K562 (cell line): ENCODE data around the gene SMCO1. TPM values are rescaled to one million over a fixed set of nuclear protein-coding genes. Genes with fewer than 3 reads are reported as not detected.

Source experiments
- ARID3B ChIP-seq: fragments of 250-450 bp; sonication (Bioruptor Pico); IDR thresholded peaks from 2 replicates; pipeline ENCODE4 v1.4.0; 2020; ENCODE audit warnings: borderline replicate concordance
- HIVEP1 ChIP-seq: fragments of 250-450 bp; sonication (Bioruptor Pico); IDR thresholded peaks from 2 replicates; pipeline ENCODE4 v1.4.0; 2020; ENCODE audit warnings: mild to moderate bottlenecking
- KDM4B ChIP-seq, 2 experiments: fragments of 450-650 bp in 1 of 2; sonication (generic) in 1 of 2; IDR thresholded peaks; 2 replicates each; pipeline ENCODE4 v1.6.1; 2016 to 2017; ENCODE audit warnings: borderline replicate concordance in 2 of 2, antibody characterized with exemption in 1 of 2, low read depth in 1 of 2, mild to moderate bottlenecking in 1 of 2
- SMAD1 ChIP-seq: fragments of 150-350 bp; IDR thresholded peaks from 2 replicates; pipeline ENCODE4 v1.6.1; 2014; ENCODE audit warnings: low read length, low read depth; ENCODE audit not compliant: partially characterized antibody
- SNIP1 ChIP-seq: fragments of 450-650 bp; IDR thresholded peaks from 2 replicates; pipeline ENCODE4 v1.7.1; 2017; ENCODE audit warnings: low read depth, mild to moderate bottlenecking
- STAT5B ChIP-seq: fragments of 250-450 bp; sonication (Bioruptor Pico); IDR thresholded peaks from 2 replicates; pipeline ENCODE4 v1.8.0; 2021; ENCODE audit warnings: mild to moderate bottlenecking, inconsistent platforms
- ZBTB43 ChIP-seq: sonication (generic); formaldehyde crosslinking; IDR thresholded peaks from 2 replicates; pipeline ENCODE4 v1.8.0; 2023; ENCODE audit warnings: mild to moderate bottlenecking, missing genetic modification reagents
- ZBTB7A ChIP-seq: IDR thresholded peaks from 2 replicates; pipeline ENCODE4 v1.6.1; 2011; ENCODE audit warnings: low read depth, mild to moderate bottlenecking, low read length, moderate library complexity, borderline replicate concordance; ENCODE audit not compliant: control insufficient read depth
- ZZZ3 ChIP-seq: fragments of 450-650 bp; IDR thresholded peaks from 2 replicates; pipeline ENCODE4 v1.6.1; 2016; ENCODE audit warnings: antibody characterized with exemption, mild to moderate bottlenecking, moderate library complexity
- polyA plus RNA-seq, 8 experiments: library from polyadenylated mRNA; depleted of rRNA in 4 of 8; stranded (reverse) in 5 of 8; unstranded in 3 of 8; fragments of >200 nt; fragmentation: Nextera tagmentation in 2 of 8; fragmentation: Illumina TruSeq in 1 of 8; extraction: Ambion mirVana in 2 of 8; extraction: Trizol in 1 of 8; gene quantifications; 2 replicates each; pipeline versions ENCODE4 v1.2.1 to v1.2.3, GENCODE V29; 2011 to 2014; ENCODE audit warnings: inconsistent platforms in 1 of 8, missing spikeins in 1 of 8
- total RNA-seq, 7 experiments: library from RNA; depleted of rRNA in 6 of 7; stranded (reverse); fragments of >200 nt in 6 of 7; fragmentation: Illumina TruSeq in 2 of 7; extraction: Trizol in 2 of 7; gene quantifications; 2 replicates each; pipeline versions ENCODE4 v1.2.1 to v1.2.3, GENCODE V29; 2011 to 2021; ENCODE audit warnings: low replicate concordance in 1 of 7
- TF ChIP-seq, protein P1 (sequence below): fragments of 250-450 bp; sonication (Bioruptor Pico); IDR thresholded peaks from 2 replicates; pipeline ENCODE4 v1.4.0; 2020
- TF ChIP-seq, protein P2 (sequence below): sonication (generic); formaldehyde crosslinking; IDR thresholded peaks from 2 replicates; pipeline ENCODE4 v1.8.0; 2022; ENCODE audit warnings: mild to moderate bottlenecking, missing genetic modification reagents
- TF ChIP-seq, protein P3 (sequence below): fragments of 250-450 bp; sonication (Bioruptor Pico); IDR thresholded peaks from 2 replicates; pipeline ENCODE4 v1.8.0; 2021; ENCODE audit warnings: mild to moderate bottlenecking, moderate library complexity

The SMCO1 gene
- total and polyA plus RNA-seq, 9 of the 15 experiments (the other 6 are each of a cell fraction or from before 2014, with no cell fraction given): 0.05 to 0.35 (median 0.12) TPM; not detected in 5

GRCh38 chr3:196528639-196529233 is 13.6 kb upstream of the SMCO1 start (continued):
- TF ChIP-seq, protein P1, sequence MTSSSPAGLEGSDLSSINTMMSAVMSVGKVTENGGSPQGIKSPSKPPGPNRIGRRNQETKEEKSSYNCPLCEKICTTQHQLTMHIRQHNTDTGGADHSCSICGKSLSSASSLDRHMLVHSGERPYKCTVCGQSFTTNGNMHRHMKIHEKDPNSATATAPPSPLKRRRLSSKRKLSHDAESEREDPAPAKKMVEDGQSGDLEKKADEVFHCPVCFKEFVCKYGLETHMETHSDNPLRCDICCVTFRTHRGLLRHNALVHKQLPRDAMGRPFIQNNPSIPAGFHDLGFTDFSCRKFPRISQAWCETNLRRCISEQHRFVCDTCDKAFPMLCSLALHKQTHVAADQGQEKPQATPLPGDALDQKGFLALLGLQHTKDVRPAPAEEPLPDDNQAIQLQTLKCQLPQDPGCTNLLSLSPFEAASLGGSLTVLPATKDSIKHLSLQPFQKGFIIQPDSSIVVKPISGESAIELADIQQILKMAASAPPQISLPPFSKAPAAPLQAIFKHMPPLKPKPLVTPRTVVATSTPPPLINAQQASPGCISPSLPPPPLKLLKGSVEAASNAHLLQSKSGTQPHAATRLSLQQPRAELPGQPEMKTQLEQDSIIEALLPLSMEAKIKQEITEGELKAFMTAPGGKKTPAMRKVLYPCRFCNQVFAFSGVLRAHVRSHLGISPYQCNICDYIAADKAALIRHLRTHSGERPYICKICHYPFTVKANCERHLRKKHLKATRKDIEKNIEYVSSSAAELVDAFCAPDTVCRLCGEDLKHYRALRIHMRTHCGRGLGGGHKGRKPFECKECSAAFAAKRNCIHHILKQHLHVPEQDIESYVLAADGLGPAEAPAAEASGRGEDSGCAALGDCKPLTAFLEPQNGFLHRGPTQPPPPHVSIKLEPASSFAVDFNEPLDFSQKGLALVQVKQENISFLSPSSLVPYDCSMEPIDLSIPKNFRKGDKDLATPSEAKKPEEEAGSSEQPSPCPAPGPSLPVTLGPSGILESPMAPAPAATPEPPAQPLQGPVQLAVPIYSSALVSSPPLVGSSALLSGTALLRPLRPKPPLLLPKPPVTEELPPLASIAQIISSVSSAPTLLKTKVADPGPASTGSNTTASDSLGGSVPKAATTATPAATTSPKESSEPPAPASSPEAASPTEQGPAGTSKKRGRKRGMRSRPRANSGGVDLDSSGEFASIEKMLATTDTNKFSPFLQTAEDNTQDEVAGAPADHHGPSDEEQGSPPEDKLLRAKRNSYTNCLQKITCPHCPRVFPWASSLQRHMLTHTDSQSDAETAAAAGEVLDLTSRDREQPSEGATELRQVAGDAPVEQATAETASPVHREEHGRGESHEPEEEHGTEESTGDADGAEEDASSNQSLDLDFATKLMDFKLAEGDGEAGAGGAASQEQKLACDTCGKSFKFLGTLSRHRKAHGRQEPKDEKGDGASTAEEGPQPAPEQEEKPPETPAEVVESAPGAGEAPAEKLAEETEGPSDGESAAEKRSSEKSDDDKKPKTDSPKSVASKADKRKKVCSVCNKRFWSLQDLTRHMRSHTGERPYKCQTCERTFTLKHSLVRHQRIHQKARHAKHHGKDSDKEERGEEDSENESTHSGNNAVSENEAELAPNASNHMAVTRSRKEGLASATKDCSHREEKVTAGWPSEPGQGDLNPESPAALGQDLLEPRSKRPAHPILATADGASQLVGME (CRISPR knock-in tag): peak; percentile 94
- no peak for TF ChIP-seq ZBTB43 (CRISPR knock-in tag)
- peak; percentile 26 for TF ChIP-seq SMAD1
- TF ChIP-seq ZZZ3: no peak
- TF ChIP-seq ARID3B (CRISPR knock-in tag): no peak
- TF ChIP-seq, protein P2, sequence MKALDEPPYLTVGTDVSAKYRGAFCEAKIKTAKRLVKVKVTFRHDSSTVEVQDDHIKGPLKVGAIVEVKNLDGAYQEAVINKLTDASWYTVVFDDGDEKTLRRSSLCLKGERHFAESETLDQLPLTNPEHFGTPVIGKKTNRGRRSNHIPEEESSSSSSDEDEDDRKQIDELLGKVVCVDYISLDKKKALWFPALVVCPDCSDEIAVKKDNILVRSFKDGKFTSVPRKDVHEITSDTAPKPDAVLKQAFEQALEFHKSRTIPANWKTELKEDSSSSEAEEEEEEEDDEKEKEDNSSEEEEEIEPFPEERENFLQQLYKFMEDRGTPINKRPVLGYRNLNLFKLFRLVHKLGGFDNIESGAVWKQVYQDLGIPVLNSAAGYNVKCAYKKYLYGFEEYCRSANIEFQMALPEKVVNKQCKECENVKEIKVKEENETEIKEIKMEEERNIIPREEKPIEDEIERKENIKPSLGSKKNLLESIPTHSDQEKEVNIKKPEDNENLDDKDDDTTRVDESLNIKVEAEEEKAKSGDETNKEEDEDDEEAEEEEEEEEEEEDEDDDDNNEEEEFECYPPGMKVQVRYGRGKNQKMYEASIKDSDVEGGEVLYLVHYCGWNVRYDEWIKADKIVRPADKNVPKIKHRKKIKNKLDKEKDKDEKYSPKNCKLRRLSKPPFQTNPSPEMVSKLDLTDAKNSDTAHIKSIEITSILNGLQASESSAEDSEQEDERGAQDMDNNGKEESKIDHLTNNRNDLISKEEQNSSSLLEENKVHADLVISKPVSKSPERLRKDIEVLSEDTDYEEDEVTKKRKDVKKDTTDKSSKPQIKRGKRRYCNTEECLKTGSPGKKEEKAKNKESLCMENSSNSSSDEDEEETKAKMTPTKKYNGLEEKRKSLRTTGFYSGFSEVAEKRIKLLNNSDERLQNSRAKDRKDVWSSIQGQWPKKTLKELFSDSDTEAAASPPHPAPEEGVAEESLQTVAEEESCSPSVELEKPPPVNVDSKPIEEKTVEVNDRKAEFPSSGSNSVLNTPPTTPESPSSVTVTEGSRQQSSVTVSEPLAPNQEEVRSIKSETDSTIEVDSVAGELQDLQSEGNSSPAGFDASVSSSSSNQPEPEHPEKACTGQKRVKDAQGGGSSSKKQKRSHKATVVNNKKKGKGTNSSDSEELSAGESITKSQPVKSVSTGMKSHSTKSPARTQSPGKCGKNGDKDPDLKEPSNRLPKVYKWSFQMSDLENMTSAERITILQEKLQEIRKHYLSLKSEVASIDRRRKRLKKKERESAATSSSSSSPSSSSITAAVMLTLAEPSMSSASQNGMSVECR: peak; percentile 67; the same call in 1 of the 2 replicates
- 0 out of 2 replicates have a peak, but pooled peaks have one; percentile 18 for TF ChIP-seq HIVEP1 (CRISPR knock-in tag)
- TF ChIP-seq KDM4B (IDR thresholded peaks at IDR 0.05; ENCODE audit: borderline replicate concordance in 2 of 2, low read depth in 1 of 2): no peak
- no peak for TF ChIP-seq STAT5B
- no peak for TF ChIP-seq ZBTB7A
- no peak for TF ChIP-seq SNIP1
- TF ChIP-seq, protein P3, sequence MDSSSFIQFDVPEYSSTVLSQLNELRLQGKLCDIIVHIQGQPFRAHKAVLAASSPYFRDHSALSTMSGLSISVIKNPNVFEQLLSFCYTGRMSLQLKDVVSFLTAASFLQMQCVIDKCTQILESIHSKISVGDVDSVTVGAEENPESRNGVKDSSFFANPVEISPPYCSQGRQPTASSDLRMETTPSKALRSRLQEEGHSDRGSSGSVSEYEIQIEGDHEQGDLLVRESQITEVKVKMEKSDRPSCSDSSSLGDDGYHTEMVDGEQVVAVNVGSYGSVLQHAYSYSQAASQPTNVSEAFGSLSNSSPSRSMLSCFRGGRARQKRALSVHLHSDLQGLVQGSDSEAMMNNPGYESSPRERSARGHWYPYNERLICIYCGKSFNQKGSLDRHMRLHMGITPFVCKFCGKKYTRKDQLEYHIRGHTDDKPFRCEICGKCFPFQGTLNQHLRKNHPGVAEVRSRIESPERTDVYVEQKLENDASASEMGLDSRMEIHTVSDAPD (CRISPR knock-in tag): no peak
